Nephron progenitor cell (in vitro differentiated cells): ENCODE data around the gene HDAC4.
A peak's percentile ranks its signal among the peaks of the same experiment; 100 is the strongest.

Experiments
- DNase-seq: peaks from one replicate; pipeline ENCODE4 v3.0.0; 2021
- H3K27ac Mint-ChIP-seq: 2 replicates; pipeline ENCODE4 v1.8.0; 2021; ENCODE audit warnings: mild to moderate bottlenecking, moderate library complexity, mixed read lengths
- H3K27me3 Mint-ChIP-seq: 2 replicates; pipeline ENCODE4 v1.8.0; 2021; ENCODE audit warnings: mild to moderate bottlenecking, low read depth, mixed read lengths; ENCODE audit not compliant: poor library complexity
- H3K36me3 Mint-ChIP-seq: 2 replicates; pipeline ENCODE4 v1.8.0; 2021; ENCODE audit warnings: low read depth, mixed read lengths
- H3K4me1 Mint-ChIP-seq: 2 replicates; pipeline ENCODE4 v1.8.0; 2021; ENCODE audit warnings: mixed read lengths
- H3K4me3 Mint-ChIP-seq: 2 replicates; pipeline ENCODE4 v1.8.0; 2021; ENCODE audit warnings: mild to moderate bottlenecking, moderate library complexity, mixed read lengths
- H3K9me3 Mint-ChIP-seq: 2 replicates; pipeline ENCODE4 v1.8.0; 2021; ENCODE audit warnings: mild to moderate bottlenecking, moderate library complexity, mixed read lengths
- TF ChIP-seq, protein P1 (sequence below): fragments of 200-600 bp; sonication (generic); IDR thresholded peaks from 2 replicates; pipeline ENCODE4 v1.5.0; 2021; ENCODE audit warnings: antibody characterized with exemption

Gene HDAC4

DNA sequence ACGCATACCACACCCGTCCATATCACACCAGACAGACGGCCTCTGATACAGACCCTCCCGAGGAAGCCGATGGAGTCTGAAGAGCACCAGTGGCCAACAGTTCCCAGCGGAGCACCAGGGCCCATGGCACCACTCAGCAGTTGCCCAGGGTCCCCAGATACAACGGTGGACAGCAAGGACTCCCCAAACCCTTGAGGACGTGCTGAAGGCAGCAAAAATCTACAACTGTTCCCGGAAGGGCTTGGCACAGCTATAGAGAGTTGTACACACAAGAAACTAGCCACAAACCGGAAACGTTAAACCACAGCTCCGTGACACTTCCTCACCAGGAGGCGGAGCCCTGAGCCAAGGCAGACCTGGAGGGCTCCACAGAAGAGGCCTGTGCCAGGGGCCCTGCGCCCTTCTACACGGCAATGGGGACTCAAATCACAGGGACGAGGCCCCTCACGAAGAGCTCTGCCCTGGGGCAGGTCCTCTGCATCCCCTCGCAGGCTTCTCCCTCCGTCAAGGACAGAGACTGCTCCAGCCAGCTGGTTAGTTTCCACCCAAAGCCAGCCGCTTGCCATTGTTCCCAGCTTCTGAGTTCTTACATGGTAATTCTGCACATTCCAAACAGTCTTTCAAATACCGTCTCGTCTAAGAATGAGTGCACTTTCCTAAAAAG is 133.4 kb downstream of the HDAC4 start:
- no peak for DNase-seq
- H3K4me3 Mint-ChIP-seq = no peak overlapping the region
- peaks cover 88% of the 10 kb centered on the region for H3K4me1 Mint-ChIP-seq
- peaks cover 15% of the 10 kb centered on the region for H3K36me3 Mint-ChIP-seq
- H3K9me3 Mint-ChIP-seq = no peaks in the 10 kb centered on the region
- TF ChIP-seq, protein P1, sequence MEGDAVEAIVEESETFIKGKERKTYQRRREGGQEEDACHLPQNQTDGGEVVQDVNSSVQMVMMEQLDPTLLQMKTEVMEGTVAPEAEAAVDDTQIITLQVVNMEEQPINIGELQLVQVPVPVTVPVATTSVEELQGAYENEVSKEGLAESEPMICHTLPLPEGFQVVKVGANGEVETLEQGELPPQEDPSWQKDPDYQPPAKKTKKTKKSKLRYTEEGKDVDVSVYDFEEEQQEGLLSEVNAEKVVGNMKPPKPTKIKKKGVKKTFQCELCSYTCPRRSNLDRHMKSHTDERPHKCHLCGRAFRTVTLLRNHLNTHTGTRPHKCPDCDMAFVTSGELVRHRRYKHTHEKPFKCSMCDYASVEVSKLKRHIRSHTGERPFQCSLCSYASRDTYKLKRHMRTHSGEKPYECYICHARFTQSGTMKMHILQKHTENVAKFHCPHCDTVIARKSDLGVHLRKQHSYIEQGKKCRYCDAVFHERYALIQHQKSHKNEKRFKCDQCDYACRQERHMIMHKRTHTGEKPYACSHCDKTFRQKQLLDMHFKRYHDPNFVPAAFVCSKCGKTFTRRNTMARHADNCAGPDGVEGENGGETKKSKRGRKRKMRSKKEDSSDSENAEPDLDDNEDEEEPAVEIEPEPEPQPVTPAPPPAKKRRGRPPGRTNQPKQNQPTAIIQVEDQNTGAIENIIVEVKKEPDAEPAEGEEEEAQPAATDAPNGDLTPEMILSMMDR = no peak
- no peaks in the 10 kb centered on the region for H3K27me3 Mint-ChIP-seq
- H3K27ac Mint-ChIP-seq = peak overlapping the region; percentile 74

DNA sequence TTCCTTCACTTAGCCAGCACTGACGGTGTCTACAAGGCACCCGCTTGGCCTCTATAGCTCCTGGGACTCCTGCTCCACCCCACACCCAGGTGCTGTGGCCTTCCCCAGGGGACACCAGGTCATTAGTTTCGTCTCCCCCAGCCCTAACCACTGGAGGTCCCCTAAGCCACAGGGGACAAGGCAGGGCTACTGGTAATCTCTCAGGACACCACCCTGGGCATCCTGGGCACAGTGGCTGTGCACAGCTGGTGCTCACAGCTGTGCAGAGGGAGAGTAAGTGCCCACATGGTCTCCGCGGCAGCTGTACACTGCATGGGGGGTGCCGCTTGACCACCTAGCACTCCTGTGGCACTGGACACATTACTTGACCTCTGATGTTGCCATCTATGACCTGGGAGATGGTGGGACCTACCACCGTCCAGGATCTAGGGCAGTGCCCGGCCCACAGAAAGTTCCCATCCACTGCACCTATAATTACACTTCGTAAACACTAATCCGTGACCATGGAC is 134.0 kb downstream of the HDAC4 start:
- peaks cover 87% of the 10 kb centered on the region for H3K4me1 Mint-ChIP-seq
- H3K4me3 Mint-ChIP-seq = no peak overlapping the region
- peak overlapping the region; percentile 74 for H3K27ac Mint-ChIP-seq
- peaks cover 9% of the 10 kb centered on the region for H3K36me3 Mint-ChIP-seq
- no peaks in the 10 kb centered on the region for H3K27me3 Mint-ChIP-seq
- DNase-seq = no peak
- no peaks in the 10 kb centered on the region for H3K9me3 Mint-ChIP-seq
- TF ChIP-seq, protein P1 = no peak

DNA sequence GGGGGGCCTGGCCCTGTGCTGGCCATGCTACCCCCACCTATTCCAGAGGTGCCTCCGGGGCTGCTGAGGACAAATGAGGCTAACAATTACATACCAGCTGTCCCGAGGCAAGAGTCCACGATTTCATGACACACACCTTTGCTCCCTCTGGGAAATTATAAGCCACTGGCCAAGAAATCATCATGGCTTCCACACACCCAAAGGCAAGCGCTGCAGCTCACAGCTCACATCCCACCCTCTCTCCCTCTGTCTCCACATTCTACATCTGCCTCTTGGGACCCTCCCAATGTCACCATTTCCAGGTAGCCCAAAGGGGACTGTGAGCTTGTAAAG is 134.4 kb downstream of the HDAC4 start:
- TF ChIP-seq, protein P1 = no peak
- no peak for DNase-seq
- Mint-ChIP-seq H3K27me3 (no peaks in the 10 kb centered on the region), H3K4me3 (no peak overlapping the region), H3K9me3 (no peaks in the 10 kb centered on the region), H3K36me3 (peaks cover 5% of the 10 kb centered on the region), H3K4me1 (peaks cover 83% of the 10 kb centered on the region), H3K27ac (peak overlapping the region; percentile 13)

DNA sequence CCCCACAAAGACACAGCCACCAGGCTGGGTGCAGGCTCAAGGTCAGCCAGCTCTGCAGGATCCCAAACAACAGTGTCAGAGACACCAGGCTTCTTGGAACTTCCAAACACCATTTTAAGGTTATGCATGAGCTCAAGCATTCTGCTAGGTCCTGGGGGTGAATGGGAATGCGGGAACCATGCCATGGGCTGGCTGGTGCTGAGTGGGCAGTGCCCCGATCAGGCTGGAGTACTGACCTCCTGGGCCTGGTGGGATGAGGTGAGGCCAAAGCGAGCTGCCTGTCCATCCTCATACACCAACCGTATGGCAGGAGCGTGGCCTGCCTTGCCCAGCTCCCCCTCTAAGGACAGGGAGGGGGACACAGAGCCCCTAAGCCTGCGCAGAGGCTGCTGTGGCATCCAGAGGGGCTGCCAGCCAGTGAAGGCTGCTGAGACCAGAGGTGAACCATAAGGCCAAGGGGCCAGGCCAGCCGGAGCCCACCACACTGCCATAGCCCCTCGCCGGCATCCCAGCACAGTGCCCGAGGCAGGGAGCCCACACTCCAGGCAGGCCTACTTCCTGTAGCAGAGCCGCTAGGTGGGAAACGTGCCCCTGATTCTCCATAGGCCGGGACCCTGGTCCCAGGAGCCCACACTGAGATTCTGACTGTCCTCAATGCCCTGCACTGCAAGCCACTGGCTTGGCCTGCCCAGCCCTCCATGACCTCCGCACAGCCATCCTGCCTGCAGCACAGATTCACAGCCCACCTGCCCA is 135.0 kb downstream of the HDAC4 start:
- H3K36me3 Mint-ChIP-seq = peaks cover 4% of the 10 kb centered on the region
- H3K4me1 Mint-ChIP-seq = peaks cover 81% of the 10 kb centered on the region
- TF ChIP-seq, protein P1 = no peak
- no peak for DNase-seq
- no peak overlapping the region for H3K4me3 Mint-ChIP-seq
- H3K9me3 Mint-ChIP-seq = no peaks in the 10 kb centered on the region
- no peaks in the 10 kb centered on the region for H3K27me3 Mint-ChIP-seq
- H3K27ac Mint-ChIP-seq = peak overlapping the region; percentile 51

DNA sequence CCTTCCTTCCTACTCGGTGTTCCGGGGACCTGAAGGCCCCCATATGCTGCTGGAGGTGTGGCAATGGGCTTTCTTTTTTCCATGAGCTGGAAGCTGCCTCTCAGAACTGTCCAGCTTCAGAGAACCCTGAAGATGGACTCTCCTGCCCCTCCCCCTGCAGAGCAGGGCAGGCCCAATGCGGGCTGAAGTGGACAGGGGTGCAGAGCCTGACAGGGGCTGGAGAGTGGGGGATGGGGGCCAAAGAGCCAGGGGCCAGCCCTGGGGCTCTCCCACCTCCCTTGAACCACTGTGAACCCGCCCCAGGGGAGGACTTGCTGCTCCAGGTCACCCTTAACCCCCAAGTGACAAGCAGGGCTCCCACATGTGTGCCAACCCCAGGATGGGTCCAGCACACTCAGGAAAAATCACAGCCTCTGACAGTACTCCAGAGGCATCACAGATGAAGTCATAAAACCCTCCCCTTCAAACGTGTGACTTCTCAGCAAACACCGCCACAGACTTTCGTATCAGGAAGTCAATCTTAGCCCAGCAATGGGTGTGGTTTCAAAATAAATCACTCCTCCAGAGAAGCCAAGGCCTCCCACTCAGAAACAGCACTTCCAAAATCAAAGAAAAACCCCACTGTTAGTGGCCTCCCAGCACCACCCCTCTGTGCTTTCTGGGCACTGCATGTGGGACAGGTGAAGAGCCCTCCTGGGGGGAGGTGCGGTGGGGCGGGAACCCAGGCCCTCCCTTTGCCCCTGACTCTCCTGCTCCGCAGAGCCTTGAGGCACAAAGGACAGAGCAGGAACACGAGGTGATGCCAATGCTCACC is 135.8 kb downstream of the HDAC4 start:
- Mint-ChIP-seq H3K4me1 (peaks cover 83% of the 10 kb centered on the region), H3K27ac (peak overlapping the region; percentile 93), H3K27me3 (no peaks in the 10 kb centered on the region), H3K4me3 (peak overlapping the region; percentile 36), H3K36me3 (peaks cover 4% of the 10 kb centered on the region), H3K9me3 (no peaks in the 10 kb centered on the region)
- no peak for DNase-seq
- TF ChIP-seq, protein P1 = no peak
